Ascending aorta (tissue), 2 donors: ENCODE data around the gene DUS2. TPM values are rescaled to one million over a fixed set of nuclear protein-coding genes. Genes with fewer than 3 reads are reported as not detected.
"Not testable (repeated sequence)": the region's sequence is repeated elsewhere in the genome, so short reads cannot be mapped to it uniquely, and the experiment has no call there.

Experiments used
- DNase-seq, 2 donors: peaks; one replicate each; pipeline ENCODE4 v3.0.0-alpha.2; 2019; ENCODE audit warnings: low spot score in 2 of 2
- H3K27ac ChIP-seq, 2 donors: fragments of 200-600 bp; sonication (generic); one replicate each; pipeline ENCODE4 v1.5.1; 2016 to 2017; ENCODE audit warnings: mild to moderate bottlenecking in 1 of 2
- H3K27me3 ChIP-seq: fragments of 200-600 bp; sonication (generic); one replicate; pipeline ENCODE4 v1.5.1; 2017
- H3K36me3 ChIP-seq, 2 donors: fragments of 200-600 bp; sonication (generic); one replicate each; pipeline ENCODE4 v1.5.1; 2016
- H3K4me1 ChIP-seq, 2 donors: fragments of 200-600 bp; sonication (generic); one replicate each; pipeline ENCODE4 v1.5.1; 2016 to 2017; ENCODE audit warnings: mild to moderate bottlenecking in 1 of 2
- H3K4me3 ChIP-seq, 2 donors: fragments of 200-600 bp; sonication (generic); one replicate each; pipeline ENCODE4 v1.5.1; 2016 to 2017; ENCODE audit warnings: mild to moderate bottlenecking in 1 of 2
- H3K9me3 ChIP-seq, 2 donors: fragments of 200-600 bp; sonication (generic); one replicate each; pipeline ENCODE4 v1.5.1; 2016
- intact Hi-C: fragments of 100-400 bp; cut with DNase I; formaldehyde crosslinking; loops from one replicate; pipeline ENCODE4 v1.15.1; 2023
- total RNA-seq: library from RNA; depleted of rRNA; stranded (reverse); fragments of >200 nt; gene quantifications from one replicate; pipeline ENCODE4 v1.1.0, GENCODE V29; 2016
- TF ChIP-seq, protein P1 (sequence below), 3 experiments: fragments of 200-600 bp in 2 of 3; fragments of 450-650 bp in 1 of 3; sonication (generic) in 2 of 3; IDR thresholded peaks; one replicate each; pipeline ENCODE4 v1.5.1; 2016 to 2019; ENCODE audit warnings: antibody characterized with exemption in 3 of 3, mild to moderate bottlenecking in 1 of 3, moderate library complexity in 1 of 3

DUS2 gene
- total RNA-seq, 1 donor from 2014 or later = 7.6 TPM

- no peak for DNase-seq
- Histone ChIP-seq H3K27ac (no peak overlapping the region), H3K4me3 (no peak overlapping the region), H3K4me1 (peaks cover 4% of the 10 kb centered on the region in 2 donors), H3K27me3 (no peaks in the 10 kb centered on the region), H3K9me3 (no peaks in the 10 kb centered on the region), H3K36me3 (no peaks in the 10 kb centered on the region)
- TF ChIP-seq, protein P1, sequence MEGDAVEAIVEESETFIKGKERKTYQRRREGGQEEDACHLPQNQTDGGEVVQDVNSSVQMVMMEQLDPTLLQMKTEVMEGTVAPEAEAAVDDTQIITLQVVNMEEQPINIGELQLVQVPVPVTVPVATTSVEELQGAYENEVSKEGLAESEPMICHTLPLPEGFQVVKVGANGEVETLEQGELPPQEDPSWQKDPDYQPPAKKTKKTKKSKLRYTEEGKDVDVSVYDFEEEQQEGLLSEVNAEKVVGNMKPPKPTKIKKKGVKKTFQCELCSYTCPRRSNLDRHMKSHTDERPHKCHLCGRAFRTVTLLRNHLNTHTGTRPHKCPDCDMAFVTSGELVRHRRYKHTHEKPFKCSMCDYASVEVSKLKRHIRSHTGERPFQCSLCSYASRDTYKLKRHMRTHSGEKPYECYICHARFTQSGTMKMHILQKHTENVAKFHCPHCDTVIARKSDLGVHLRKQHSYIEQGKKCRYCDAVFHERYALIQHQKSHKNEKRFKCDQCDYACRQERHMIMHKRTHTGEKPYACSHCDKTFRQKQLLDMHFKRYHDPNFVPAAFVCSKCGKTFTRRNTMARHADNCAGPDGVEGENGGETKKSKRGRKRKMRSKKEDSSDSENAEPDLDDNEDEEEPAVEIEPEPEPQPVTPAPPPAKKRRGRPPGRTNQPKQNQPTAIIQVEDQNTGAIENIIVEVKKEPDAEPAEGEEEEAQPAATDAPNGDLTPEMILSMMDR (IDR thresholded peaks at IDR 0.05) = no peak
- intact Hi-C loops = no loop called here
Observed at GRCh38 chr16:67996666-67997065, 26.4 kb upstream of the DUS2 start.

- intact Hi-C loops, DNase-seq, H3K4me1 ChIP-seq, H3K27me3 ChIP-seq, H3K36me3 ChIP-seq, H3K27ac ChIP-seq, H3K4me3 ChIP-seq, H3K9me3 ChIP-seq: not testable (repeated sequence)
Observed at GRCh38 chr16:67998231-67998778, 24.8 kb upstream of the DUS2 start.

DNA sequence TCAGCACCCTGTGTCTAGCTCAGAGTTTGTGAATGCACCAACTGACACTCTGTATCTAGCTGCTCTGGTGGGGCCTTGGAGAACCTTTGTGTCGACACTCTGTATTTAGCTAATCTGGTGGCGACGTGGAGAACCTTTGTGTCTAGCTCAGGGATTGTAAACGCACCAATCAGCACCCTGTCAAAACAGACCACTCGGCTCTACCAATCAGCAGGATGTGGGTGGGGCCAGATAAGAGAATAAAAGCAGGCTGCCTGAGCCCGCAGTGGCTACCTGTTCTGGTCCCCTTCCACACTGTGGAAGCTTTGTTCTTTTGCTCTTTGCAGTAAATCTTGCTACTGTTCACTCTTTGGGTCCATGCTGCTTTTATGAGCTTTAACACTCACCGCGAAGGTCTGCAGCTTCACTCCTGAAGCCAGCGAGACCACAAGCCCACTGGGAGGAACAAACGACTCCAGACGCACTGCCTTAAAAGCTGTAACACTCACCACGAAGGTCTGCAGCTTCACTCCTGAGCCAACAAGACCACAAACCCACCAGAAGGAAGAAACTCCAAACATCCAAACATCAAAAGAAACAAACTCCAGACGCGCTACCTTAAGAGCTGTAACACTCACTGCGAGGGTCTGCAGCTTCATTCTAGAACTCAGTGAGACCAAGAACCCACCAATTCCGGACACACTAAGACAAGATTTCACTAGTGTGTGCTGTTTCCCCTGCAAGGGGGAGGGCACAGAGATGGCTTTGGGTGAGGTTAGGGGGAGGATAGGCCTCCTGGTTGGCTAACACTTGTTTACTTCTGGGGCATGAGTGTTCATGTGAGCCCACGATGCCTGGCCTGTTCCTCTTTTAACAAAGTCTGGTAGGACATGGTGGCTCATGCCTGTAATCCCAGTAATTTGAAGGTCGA, 24.1 kb upstream of the DUS2 start, which contains the start of gene DPEP2:
DPEP2 (minus strand) TSS at position 706 of the 910 bp plus-strand sequence. CDS start 6,272 bp downstream, outside the sequence.
- DNase-seq, H3K36me3 ChIP-seq, intact Hi-C loops, H3K4me1 ChIP-seq, H3K27me3 ChIP-seq, H3K4me3 ChIP-seq, H3K9me3 ChIP-seq: not testable (repeated sequence)
- peak within 1 kb of the TSS in 1 of 2 donors; percentile 5 for H3K27ac ChIP-seq

GRCh38 chr16:67999985-68000384, 23.1 kb upstream of the DUS2 start:
- Histone ChIP-seq H3K9me3 (no peaks in the 10 kb centered on the region), H3K27ac (peak overlapping the region in 1 of 2 donors; percentile 5), H3K4me3 (no peak overlapping the region), H3K4me1 (no peaks in the 10 kb centered on the region), H3K36me3 (no peaks in the 10 kb centered on the region), H3K27me3 (no peaks in the 10 kb centered on the region)
- no peak for DNase-seq
- TF ChIP-seq, protein P1 (IDR thresholded peaks at IDR 0.05) = no peak
- intact Hi-C loops = no loop called here

- H3K27me3 ChIP-seq = no peaks in the 10 kb centered on the region
- DNase-seq = no peak
- no peaks in the 10 kb centered on the region for H3K9me3 ChIP-seq
- H3K4me3 ChIP-seq = no peak overlapping the region
- H3K27ac ChIP-seq = no peak overlapping the region
- H3K4me1 ChIP-seq = no peaks in the 10 kb centered on the region
- TF ChIP-seq, protein P1 (IDR thresholded peaks at IDR 0.05) = no peak
- intact Hi-C loops = no loop called here
- H3K36me3 ChIP-seq = no peaks in the 10 kb centered on the region
Observed at GRCh38 chr16:68000450-68000849, 22.6 kb upstream of the DUS2 start.

DNA sequence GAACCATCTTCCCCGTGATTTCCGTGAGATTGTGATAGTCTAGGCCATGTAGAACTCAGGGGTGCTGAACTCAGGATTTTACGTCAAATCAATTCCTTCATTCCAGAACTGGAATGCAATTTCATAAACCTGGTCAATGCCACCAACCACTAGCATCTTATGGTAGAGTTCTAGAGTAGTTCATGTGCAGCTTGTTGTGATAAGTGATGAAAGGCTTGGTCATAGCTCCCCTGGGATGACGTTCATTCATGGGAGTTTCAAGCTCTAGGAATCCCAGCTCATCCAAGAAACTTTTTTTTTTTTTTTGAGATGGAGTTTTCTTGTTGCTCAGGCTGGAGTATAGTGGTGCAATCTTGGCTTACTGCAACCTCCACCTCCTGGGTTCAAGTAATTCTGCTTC, 20.1 kb upstream of the DUS2 start:
- no peaks in the 10 kb centered on the region for H3K27me3 ChIP-seq
- intact Hi-C loops = no loop called here
- H3K36me3 ChIP-seq = no peaks in the 10 kb centered on the region
- TF ChIP-seq, protein P1 (IDR thresholded peaks at IDR 0.05) = no peak
- H3K4me1 ChIP-seq = no peaks in the 10 kb centered on the region
- no peaks in the 10 kb centered on the region for H3K9me3 ChIP-seq
- DNase-seq = no peak
- H3K4me3 ChIP-seq = no peak overlapping the region
- no peak overlapping the region for H3K27ac ChIP-seq
